ENCODE results near the gene EXTL2. TPM values are rescaled to one million over a fixed set of nuclear protein-coding genes. Genes with fewer than 3 reads are reported as not detected.

EXTL2 gene
- total RNA-seq, 2 donors from 2014 or later = 40.6 to 47.5 TPM

DNA sequence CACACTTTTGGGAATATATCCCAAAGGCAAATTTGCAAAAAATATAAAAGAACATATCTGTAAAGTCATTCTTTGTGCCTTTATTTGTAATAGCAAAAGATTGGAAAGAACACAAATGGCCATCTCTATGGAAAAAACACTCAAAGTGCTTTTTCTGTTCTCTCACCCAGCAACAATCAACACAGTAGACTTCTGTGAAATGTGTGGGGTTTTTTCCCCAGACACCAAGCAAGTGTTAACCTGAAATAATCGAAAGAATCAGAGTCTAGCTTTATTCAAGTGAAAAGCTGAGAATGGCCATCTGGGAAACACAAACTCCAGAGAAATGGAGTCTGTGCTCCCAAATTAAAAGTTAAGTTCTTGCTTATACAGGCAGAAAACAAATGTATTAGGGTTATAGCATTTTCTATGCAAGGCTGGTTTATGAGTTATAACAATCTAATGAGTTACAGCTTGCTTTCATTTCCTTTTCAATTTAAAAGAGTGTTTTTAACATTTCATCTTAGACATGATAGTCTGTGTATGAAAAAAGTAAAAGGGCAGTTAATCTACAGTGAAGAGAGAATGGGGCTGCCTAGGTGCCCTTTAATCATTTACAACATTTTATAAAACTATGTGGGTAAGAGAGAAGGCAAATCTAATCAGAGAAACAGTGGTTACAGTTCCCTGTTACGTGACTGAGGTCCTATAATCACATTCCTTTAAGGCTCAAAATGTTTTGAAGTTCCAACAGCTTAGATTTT, 47.8 kb upstream of the EXTL2 start:
- H3K27ac ChIP-seq (ENCODE audit: low read depth, low read length) = no peak overlapping the region
- H3K36me3 ChIP-seq (ENCODE audit: control insufficient read depth, insufficient read depth, low read length) = peaks cover 46% of the 10 kb centered on the region
- H3K4me3 Mint-ChIP-seq = no peak overlapping the region
- H3K4me1 Mint-ChIP-seq = no peaks in the 10 kb centered on the region
- H3K4me3 ChIP-seq (ENCODE audit: low read length) = no peak overlapping the region
- no peak overlapping the region for H3K9ac ChIP-seq (ENCODE audit: extremely low read depth, low read length, poor library complexity, severe bottlenecking)
- H3K27me3 ChIP-seq (ENCODE audit: control insufficient read depth, insufficient read depth, low read length, poor library complexity, severe bottlenecking) = no peaks in the 10 kb centered on the region
- peaks cover 71% of the 10 kb centered on the region for H3K36me3 Mint-ChIP-seq (ENCODE audit: low read depth)
- DNase-seq = no peak
- WGBS, 2 experiments (ENCODE audit: insufficient coverage in 1 of 2, insufficient read length in 1 of 2) = 93 to 100% methylated on average over 2 of the region's 2 CpGs
- H3K9me3 ChIP-seq (ENCODE audit: control insufficient read depth, low read length) = peaks cover 7% of the 10 kb centered on the region
- H3K9me3 Mint-ChIP-seq = peaks cover 8% of the 10 kb centered on the region
- no peak overlapping the region for H3K27ac Mint-ChIP-seq
- no peaks in the 10 kb centered on the region for H3K27me3 Mint-ChIP-seq (ENCODE audit: insufficient read depth)
- H3K4me1 ChIP-seq (ENCODE audit: control insufficient read depth, insufficient read depth, low read length) = no peaks in the 10 kb centered on the region
- TF ChIP-seq, protein P1, sequence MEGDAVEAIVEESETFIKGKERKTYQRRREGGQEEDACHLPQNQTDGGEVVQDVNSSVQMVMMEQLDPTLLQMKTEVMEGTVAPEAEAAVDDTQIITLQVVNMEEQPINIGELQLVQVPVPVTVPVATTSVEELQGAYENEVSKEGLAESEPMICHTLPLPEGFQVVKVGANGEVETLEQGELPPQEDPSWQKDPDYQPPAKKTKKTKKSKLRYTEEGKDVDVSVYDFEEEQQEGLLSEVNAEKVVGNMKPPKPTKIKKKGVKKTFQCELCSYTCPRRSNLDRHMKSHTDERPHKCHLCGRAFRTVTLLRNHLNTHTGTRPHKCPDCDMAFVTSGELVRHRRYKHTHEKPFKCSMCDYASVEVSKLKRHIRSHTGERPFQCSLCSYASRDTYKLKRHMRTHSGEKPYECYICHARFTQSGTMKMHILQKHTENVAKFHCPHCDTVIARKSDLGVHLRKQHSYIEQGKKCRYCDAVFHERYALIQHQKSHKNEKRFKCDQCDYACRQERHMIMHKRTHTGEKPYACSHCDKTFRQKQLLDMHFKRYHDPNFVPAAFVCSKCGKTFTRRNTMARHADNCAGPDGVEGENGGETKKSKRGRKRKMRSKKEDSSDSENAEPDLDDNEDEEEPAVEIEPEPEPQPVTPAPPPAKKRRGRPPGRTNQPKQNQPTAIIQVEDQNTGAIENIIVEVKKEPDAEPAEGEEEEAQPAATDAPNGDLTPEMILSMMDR (conservative IDR thresholded peaks at IDR 0.05) = no peak

DNA sequence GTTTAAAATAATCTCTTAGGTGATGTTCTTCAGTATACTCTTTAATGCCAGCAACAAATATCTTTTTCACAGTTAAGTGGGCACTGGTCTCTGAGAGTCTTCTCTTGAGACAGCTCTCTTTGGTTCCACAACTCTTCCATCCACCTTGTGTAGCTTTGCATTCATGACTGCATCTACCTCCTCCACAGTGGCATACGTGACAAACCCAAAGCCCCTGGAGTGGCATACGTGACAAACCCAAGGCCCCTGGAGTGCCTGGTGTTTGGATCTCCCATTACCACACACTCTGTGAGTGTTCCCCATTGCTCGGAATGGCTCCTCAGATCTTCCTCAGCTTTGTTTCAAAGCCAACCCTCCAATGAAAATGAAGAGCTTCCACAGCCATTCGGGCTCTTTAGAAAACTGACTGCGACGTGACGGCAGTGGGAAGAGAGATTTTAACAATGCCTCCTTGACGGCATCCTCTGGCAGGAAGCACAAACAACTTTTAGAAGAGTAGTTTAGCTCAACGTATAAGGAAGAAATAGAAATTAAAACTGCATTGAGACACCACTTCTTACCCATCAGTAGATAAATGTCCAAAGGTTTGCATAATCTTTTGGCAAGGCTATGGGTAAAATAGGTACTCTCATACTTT, 47.1 kb upstream of the EXTL2 start:
- Mint-ChIP-seq H3K4me3 (no peak overlapping the region), H3K36me3 (ENCODE audit: low read depth) (peaks cover 68% of the 10 kb centered on the region), H3K27me3 (ENCODE audit: insufficient read depth) (no peaks in the 10 kb centered on the region), H3K4me1 (no peaks in the 10 kb centered on the region), H3K27ac (no peak overlapping the region), H3K9me3 (peaks cover 2% of the 10 kb centered on the region)
- TF ChIP-seq, protein P1 (conservative IDR thresholded peaks at IDR 0.05) = no peak
- Histone ChIP-seq H3K36me3 (ENCODE audit: control insufficient read depth, insufficient read depth, low read length) (peaks cover 54% of the 10 kb centered on the region), H3K27ac (ENCODE audit: low read depth, low read length) (no peak overlapping the region), H3K9me3 (ENCODE audit: control insufficient read depth, low read length) (peaks cover 14% of the 10 kb centered on the region), H3K4me3 (ENCODE audit: low read length) (no peak overlapping the region), H3K27me3 (ENCODE audit: control insufficient read depth, insufficient read depth, low read length, poor library complexity, severe bottlenecking) (no peaks in the 10 kb centered on the region), H3K9ac (ENCODE audit: extremely low read depth, low read length, poor library complexity, severe bottlenecking) (no peak overlapping the region), H3K4me1 (ENCODE audit: control insufficient read depth, insufficient read depth, low read length) (no peaks in the 10 kb centered on the region)
- no peak for DNase-seq
- 97 to 98% methylated on average over 8 to 9 of the region's 9 CpGs for WGBS, 2 experiments (ENCODE audit: insufficient coverage in 1 of 2, insufficient read length in 1 of 2)

DNA sequence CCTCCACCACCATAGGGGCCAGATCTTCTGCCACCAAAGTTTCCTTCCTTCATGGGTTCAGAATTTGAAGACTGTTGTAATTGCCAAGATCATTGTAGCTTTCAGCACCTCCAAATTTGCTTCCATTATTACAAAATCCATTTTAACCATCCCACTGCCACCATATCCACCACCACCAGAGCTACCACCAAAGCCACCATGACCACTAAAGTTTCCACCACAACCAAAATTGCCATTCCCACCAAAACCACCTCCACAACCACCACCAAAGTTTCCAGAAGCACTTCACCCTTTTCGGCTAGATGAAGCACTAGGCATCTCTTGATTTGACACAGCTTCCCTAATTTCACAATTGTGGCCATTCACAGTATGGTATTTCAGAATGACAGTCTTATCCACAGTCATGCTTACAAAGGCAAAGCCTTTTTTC, 46.5 kb upstream of the EXTL2 start:
- H3K27me3 ChIP-seq (ENCODE audit: control insufficient read depth, insufficient read depth, low read length, poor library complexity, severe bottlenecking) = no peaks in the 10 kb centered on the region
- Mint-ChIP-seq H3K4me1 (no peaks in the 10 kb centered on the region), H3K27me3 (ENCODE audit: insufficient read depth) (no peaks in the 10 kb centered on the region), H3K27ac (no peak overlapping the region), H3K4me3 (no peak overlapping the region), H3K36me3 (ENCODE audit: low read depth) (peaks cover 68% of the 10 kb centered on the region), H3K9me3 (peaks cover 5% of the 10 kb centered on the region)
- no peak overlapping the region for H3K4me3 ChIP-seq (ENCODE audit: low read length)
- H3K9ac ChIP-seq (ENCODE audit: extremely low read depth, low read length, poor library complexity, severe bottlenecking) = no peak overlapping the region
- H3K36me3 ChIP-seq (ENCODE audit: control insufficient read depth, insufficient read depth, low read length) = peaks cover 60% of the 10 kb centered on the region
- H3K27ac ChIP-seq (ENCODE audit: low read depth, low read length) = no peak overlapping the region
- TF ChIP-seq, protein P1 (conservative IDR thresholded peaks at IDR 0.05) = no peak
- WGBS, 2 experiments (ENCODE audit: insufficient coverage in 1 of 2, insufficient read length in 1 of 2) = 86 to 94% methylated on average over 1 of the region's 1 CpG
- peaks cover 18% of the 10 kb centered on the region for H3K9me3 ChIP-seq (ENCODE audit: control insufficient read depth, low read length)
- DNase-seq = no peak
- no peaks in the 10 kb centered on the region for H3K4me1 ChIP-seq (ENCODE audit: control insufficient read depth, insufficient read depth, low read length)
